ENCODE measurements around the gene HRC. TPM values are rescaled to one million over a fixed set of nuclear protein-coding genes. Genes with fewer than 3 reads are reported as not detected.

HRC gene
- total RNA-seq, 1 donor from 2014 or later = 1.8 TPM

- ATAC-seq = no peak
Measured at GRCh38 chr19:49194408-49194807, 39.2 kb upstream of the HRC start.

GRCh38 chr19:49193822-49194394 lies 38.7 kb upstream of the HRC start:
- H3K9me3 ChIP-seq = no peaks in the 10 kb centered on the region
- H3K36me3 ChIP-seq = peaks cover 61% of the 10 kb centered on the region
- intact Hi-C loops (cut with DNase I) = no loop called here
- peaks cover 13% of the 10 kb centered on the region for H3K4me1 ChIP-seq
- no peak overlapping the region for H3K4me3 ChIP-seq
- no peak overlapping the region for H3K27ac ChIP-seq
- no peak for ATAC-seq
- no peak for TF ChIP-seq CTCF (IDR thresholded peaks at IDR 0.05)
- DNase-seq = peak; percentile 10
- no peaks in the 10 kb centered on the region for H3K27me3 ChIP-seq (ENCODE audit: low read depth)

More at GRCh38 chr19:49194408-49194807, 39.2 kb upstream of the HRC start:
- Histone ChIP-seq H3K27me3 (ENCODE audit: low read depth) (no peaks in the 10 kb centered on the region), H3K9me3 (no peaks in the 10 kb centered on the region), H3K4me3 (no peak overlapping the region), H3K36me3 (peaks cover 56% of the 10 kb centered on the region), H3K27ac (no peak overlapping the region), H3K4me1 (peaks cover 8% of the 10 kb centered on the region)
- DNase-seq = no peak
- no peak for TF ChIP-seq CTCF (IDR thresholded peaks at IDR 0.05)
- intact Hi-C loops (cut with DNase I) = no loop called here

- intact Hi-C loops (cut with DNase I) = no loop called here
Measured at GRCh38 chr19:49190781-49191180, 35.6 kb upstream of the HRC start.

GRCh38 chr19:49189259-49189658 lies 34.1 kb upstream of the HRC start:
- no peak for ATAC-seq
- H3K4me1 ChIP-seq = peaks cover 15% of the 10 kb centered on the region
- intact Hi-C loops (cut with DNase I) = no loop called here
- H3K4me3 ChIP-seq = no peak overlapping the region
- no peaks in the 10 kb centered on the region for H3K27me3 ChIP-seq (ENCODE audit: low read depth)
- peak overlapping the region; percentile 64 for H3K27ac ChIP-seq
- no peaks in the 10 kb centered on the region for H3K9me3 ChIP-seq
- DNase-seq = no peak
- no peak for TF ChIP-seq CTCF (IDR thresholded peaks at IDR 0.05)
- peaks cover 79% of the 10 kb centered on the region for H3K36me3 ChIP-seq

More at GRCh38 chr19:49190781-49191180, 35.6 kb upstream of the HRC start:
- peaks cover 15% of the 10 kb centered on the region for H3K4me1 ChIP-seq
- H3K9me3 ChIP-seq = no peaks in the 10 kb centered on the region
- H3K36me3 ChIP-seq = peaks cover 74% of the 10 kb centered on the region
- TF ChIP-seq CTCF (IDR thresholded peaks at IDR 0.05) = no peak
- H3K27me3 ChIP-seq (ENCODE audit: low read depth) = no peaks in the 10 kb centered on the region
- ATAC-seq (peak in 1 of 2 donors; percentile 42), DNase-seq (peak; percentile 4)
- no peak overlapping the region for H3K4me3 ChIP-seq
- H3K27ac ChIP-seq = peak overlapping the region; percentile 64

- no peaks in the 10 kb centered on the region for H3K27me3 ChIP-seq (ENCODE audit: low read depth)
- H3K27ac ChIP-seq = peak overlapping the region; percentile 64
- H3K9me3 ChIP-seq = no peaks in the 10 kb centered on the region
- intact Hi-C loops (cut with DNase I) = no loop called here
- peak; percentile 29 for DNase-seq
- no peak for ATAC-seq
- H3K4me3 ChIP-seq = no peak overlapping the region
- peaks cover 84% of the 10 kb centered on the region for H3K36me3 ChIP-seq
- TF ChIP-seq CTCF (IDR thresholded peaks at IDR 0.05) = no peak
- H3K4me1 ChIP-seq = peaks cover 15% of the 10 kb centered on the region
Measured at GRCh38 chr19:49188626-49189200, 33.5 kb upstream of the HRC start.

Data from lower lobe of right lung (tissue), 2 donors.